Activated T-helper 2 cell treated with anti-CD3 and anti-CD28 coated beads, Interferon-gamma antibody, Interleukin-2, Interleukin-4, amounts not matched to agents 10 μg/mL and 5 μg/mL and 100 μg/mL, durations not matched to agents 14 hours and 24 hours and 36 hours (primary cell): ENCODE results near the gene TTC39B. TPM values are rescaled to one million over a fixed set of nuclear protein-coding genes. Genes with fewer than 3 reads are reported as not detected.

Experiments
- DNase-seq: peaks from one replicate; pipeline ENCODE4 v3.0.0; 2021; ENCODE audit warnings: low spot score
- H3K27ac Mint-ChIP-seq: one replicate; pipeline ENCODE4 v1.8.0; 2021; ENCODE audit warnings: mixed read lengths
- H3K27me3 Mint-ChIP-seq: one replicate; pipeline ENCODE4 v1.8.0; 2021; ENCODE audit warnings: low read depth, mixed read lengths
- H3K36me3 Mint-ChIP-seq: one replicate; pipeline ENCODE4 v1.8.0; 2021; ENCODE audit warnings: low read depth, mixed read lengths
- H3K4me1 Mint-ChIP-seq: one replicate; pipeline ENCODE4 v1.8.0; 2021; ENCODE audit warnings: low read depth, mixed read lengths
- H3K4me3 Mint-ChIP-seq: one replicate; pipeline ENCODE4 v1.8.0; 2021; ENCODE audit warnings: low read depth, mild to moderate bottlenecking, moderate library complexity, mixed read lengths
- H3K9me3 Mint-ChIP-seq: one replicate; pipeline ENCODE4 v1.8.0; 2021; ENCODE audit warnings: mixed read lengths
- intact Hi-C: fragments of 100-400 bp; cut with micrococcal nuclease; formaldehyde crosslinking; loops from one replicate; pipeline ENCODE4 v1.15.1; 2023
- total RNA-seq: library from RNA; stranded (reverse); gene quantifications from 2 replicates; pipeline ENCODE4 v1.2.3, GENCODE V29; 2022

Gene TTC39B
- total RNA-seq, 1 donor from 2014 or later = 10.5 TPM

- H3K4me1 Mint-ChIP-seq = peaks cover 15% of the 10 kb centered on the region
These were observed 29.5 kb downstream of the TTC39B start for GRCh38 chr9:15277400-15278090.

GRCh38 chr9:15276328-15276938 is 30.6 kb downstream of the TTC39B start:
- H3K27me3 Mint-ChIP-seq = no peaks in the 10 kb centered on the region
- no peak for DNase-seq
- peaks cover 15% of the 10 kb centered on the region for H3K4me1 Mint-ChIP-seq
- H3K27ac Mint-ChIP-seq = no peak overlapping the region
- no peaks in the 10 kb centered on the region for H3K9me3 Mint-ChIP-seq
- intact Hi-C loops = loop anchor here (2.0 to 5.0 kb wide), 2 partner anchors 81 to 330 kb away; no protein-coding TSS in a partner anchor
- no peak overlapping the region for H3K4me3 Mint-ChIP-seq
- H3K36me3 Mint-ChIP-seq = peaks cover 3% of the 10 kb centered on the region

More at GRCh38 chr9:15277400-15278090, 29.5 kb downstream of the TTC39B start:
- no peak for DNase-seq
- Mint-ChIP-seq H3K27me3 (no peaks in the 10 kb centered on the region), H3K9me3 (no peaks in the 10 kb centered on the region), H3K36me3 (peaks cover 3% of the 10 kb centered on the region), H3K4me3 (no peak overlapping the region), H3K27ac (no peak overlapping the region)
- intact Hi-C loops = loop anchor here (1.0 to 5.0 kb wide), 5 partner anchors 19 to 329 kb away; no protein-coding TSS in a partner anchor

- Mint-ChIP-seq H3K27ac (no peak overlapping the region), H3K4me3 (no peak overlapping the region), H3K36me3 (peaks cover 3% of the 10 kb centered on the region), H3K27me3 (no peaks in the 10 kb centered on the region), H3K4me1 (peaks cover 15% of the 10 kb centered on the region), H3K9me3 (no peaks in the 10 kb centered on the region)
- intact Hi-C loops = no loop called here
- DNase-seq = no peak
These were observed 32.6 kb downstream of the TTC39B start for GRCh38 chr9:15274425-15274824.

GRCh38 chr9:15272377-15272928 is 34.6 kb downstream of the TTC39B start:
- no peaks in the 10 kb centered on the region for H3K9me3 Mint-ChIP-seq

GRCh38 chr9:15271403-15271802 is 35.6 kb downstream of the TTC39B start:
- Mint-ChIP-seq H3K27ac (no peak overlapping the region), H3K4me3 (no peak overlapping the region), H3K36me3 (peaks cover 6% of the 10 kb centered on the region), H3K9me3 (no peaks in the 10 kb centered on the region), H3K27me3 (no peaks in the 10 kb centered on the region), H3K4me1 (peaks cover 12% of the 10 kb centered on the region)
- intact Hi-C loops = no loop called here
- DNase-seq = no peak

More at GRCh38 chr9:15272377-15272928, 34.6 kb downstream of the TTC39B start:
- Mint-ChIP-seq H3K4me1 (peaks cover 12% of the 10 kb centered on the region), H3K27ac (no peak overlapping the region), H3K27me3 (no peaks in the 10 kb centered on the region), H3K4me3 (no peak overlapping the region), H3K36me3 (peaks cover 6% of the 10 kb centered on the region)
- intact Hi-C loops = no loop called here
- DNase-seq = no peak

- H3K4me1 Mint-ChIP-seq = peaks cover 9% of the 10 kb centered on the region
- no peak for DNase-seq
- H3K36me3 Mint-ChIP-seq = peaks cover 6% of the 10 kb centered on the region
- intact Hi-C loops = no loop called here
- no peaks in the 10 kb centered on the region for H3K9me3 Mint-ChIP-seq
- H3K4me3 Mint-ChIP-seq = no peak overlapping the region
- no peaks in the 10 kb centered on the region for H3K27me3 Mint-ChIP-seq
- no peak overlapping the region for H3K27ac Mint-ChIP-seq
These were observed 38.2 kb downstream of the TTC39B start for GRCh38 chr9:15268782-15269181.

- peaks cover 5% of the 10 kb centered on the region for H3K36me3 Mint-ChIP-seq
- H3K4me1 Mint-ChIP-seq = peaks cover 14% of the 10 kb centered on the region
- H3K9me3 Mint-ChIP-seq = no peaks in the 10 kb centered on the region
- no peaks in the 10 kb centered on the region for H3K27me3 Mint-ChIP-seq
- no peak overlapping the region for H3K4me3 Mint-ChIP-seq
- no peak for DNase-seq
- intact Hi-C loops = no loop called here
- no peak overlapping the region for H3K27ac Mint-ChIP-seq
These were observed 38.7 kb downstream of the TTC39B start for GRCh38 chr9:15268317-15268716.

GRCh38 chr9:15264918-15265317 is 42.1 kb downstream of the TTC39B start:
- Mint-ChIP-seq H3K27ac (no peak overlapping the region), H3K4me3 (no peak overlapping the region), H3K36me3 (peaks cover 10% of the 10 kb centered on the region), H3K27me3 (no peaks in the 10 kb centered on the region), H3K9me3 (no peaks in the 10 kb centered on the region), H3K4me1 (peaks cover 14% of the 10 kb centered on the region)
- intact Hi-C loops = no loop called here
- DNase-seq = no peak

- DNase-seq = no peak
- peaks cover 6% of the 10 kb centered on the region for H3K4me1 Mint-ChIP-seq
- no peak overlapping the region for H3K27ac Mint-ChIP-seq
- H3K27me3 Mint-ChIP-seq = no peaks in the 10 kb centered on the region
- H3K9me3 Mint-ChIP-seq = no peaks in the 10 kb centered on the region
- H3K4me3 Mint-ChIP-seq = no peak overlapping the region
- intact Hi-C loops = no loop called here
- H3K36me3 Mint-ChIP-seq = peaks cover 11% of the 10 kb centered on the region
These were observed 44.4 kb downstream of the TTC39B start for GRCh38 chr9:15262581-15262980.

- no peak overlapping the region for H3K27ac Mint-ChIP-seq
- DNase-seq = no peak
- intact Hi-C loops = no loop called here
- H3K4me1 Mint-ChIP-seq = no peaks in the 10 kb centered on the region
- no peak overlapping the region for H3K4me3 Mint-ChIP-seq
- H3K36me3 Mint-ChIP-seq = peaks cover 4% of the 10 kb centered on the region
- H3K9me3 Mint-ChIP-seq = no peaks in the 10 kb centered on the region
- no peaks in the 10 kb centered on the region for H3K27me3 Mint-ChIP-seq
These were observed 50.6 kb downstream of the TTC39B start for GRCh38 chr9:15256426-15256825.

- Mint-ChIP-seq H3K9me3 (no peaks in the 10 kb centered on the region), H3K27me3 (no peaks in the 10 kb centered on the region), H3K4me1 (no peaks in the 10 kb centered on the region), H3K27ac (no peak overlapping the region), H3K4me3 (no peak overlapping the region), H3K36me3 (peaks cover 6% of the 10 kb centered on the region)
- intact Hi-C loops = no loop called here
- no peak for DNase-seq
These were observed 53.2 kb downstream of the TTC39B start for GRCh38 chr9:15253786-15254185.

GRCh38 chr9:15253197-15253596 is 53.8 kb downstream of the TTC39B start:
- DNase-seq = no peak
- peaks cover 1% of the 10 kb centered on the region for H3K4me1 Mint-ChIP-seq
- H3K27me3 Mint-ChIP-seq = no peaks in the 10 kb centered on the region
- H3K36me3 Mint-ChIP-seq = peaks cover 6% of the 10 kb centered on the region
- intact Hi-C loops = no loop called here
- no peak overlapping the region for H3K4me3 Mint-ChIP-seq
- no peak overlapping the region for H3K27ac Mint-ChIP-seq
- no peaks in the 10 kb centered on the region for H3K9me3 Mint-ChIP-seq

GRCh38 chr9:15249981-15250380 is 57.0 kb downstream of the TTC39B start:
- no peaks in the 10 kb centered on the region for H3K9me3 Mint-ChIP-seq
- intact Hi-C loops = no loop called here
- no peak overlapping the region for H3K27ac Mint-ChIP-seq
- peaks cover 23% of the 10 kb centered on the region for H3K4me1 Mint-ChIP-seq
- DNase-seq = no peak
- H3K36me3 Mint-ChIP-seq = peaks cover 3% of the 10 kb centered on the region
- H3K4me3 Mint-ChIP-seq = no peak overlapping the region
- no peaks in the 10 kb centered on the region for H3K27me3 Mint-ChIP-seq
